T47D (cell line): Measurements from ENCODE around the gene FKBP15.

ENCODE experiments used
- DNase-seq, 2 experiments: peaks; one replicate each; pipeline versions ENCODE4 v3.0.0 to v3.0.0-alpha.2; 2011 to 2012; ENCODE audit warnings: low read depth in 1 of 2, low spot score in 1 of 2
- JUND ChIP-seq: IDR thresholded peaks from 2 replicates; pipeline ENCODE4 v1.6.1; 2012; ENCODE audit warnings: low read depth
- in situ Hi-C: cut with HindIII; loops from 2 replicates; pipeline ENCODE4 v1.10.0; 2016; ENCODE audit warnings: low sequenced_read_pairs, low pct_unique_long_range_greater_than_20kb

FKBP15 gene

GRCh38 chr9:113186137-113186755 lies 34.8 kb downstream of the FKBP15 start:
- TF ChIP-seq JUND, result no peak
- no peak for DNase-seq
- in situ Hi-C loops, result no loop called here

- no peak for DNase-seq
- no peak for TF ChIP-seq JUND
- in situ Hi-C loops, result no loop called here
Observed at GRCh38 chr9:113185271-113185670, 35.8 kb downstream of the FKBP15 start.

GRCh38 chr9:113184539-113184938 lies 36.5 kb downstream of the FKBP15 start:
- in situ Hi-C loops, result no loop called here
- TF ChIP-seq JUND, result no peak
- no peak for DNase-seq

- no peak for DNase-seq
- in situ Hi-C loops, result no loop called here
- TF ChIP-seq JUND, result no peak
Observed at GRCh38 chr9:113183956-113184488, 37.1 kb downstream of the FKBP15 start.

GRCh38 chr9:113181165-113181564 lies 39.9 kb downstream of the FKBP15 start:
- in situ Hi-C loops, result no loop called here
- no peak for TF ChIP-seq JUND
- no peak for DNase-seq

GRCh38 chr9:113179839-113180238 lies 41.2 kb downstream of the FKBP15 start:
- in situ Hi-C loops, result no loop called here
- no peak for TF ChIP-seq JUND

GRCh38 chr9:113178087-113178486 lies 43.0 kb downstream of the FKBP15 start:
- in situ Hi-C loops, result no loop called here
- DNase-seq, result no peak
- no peak for TF ChIP-seq JUND

More at GRCh38 chr9:113179839-113180238, 41.2 kb downstream of the FKBP15 start:
- DNase-seq, result no peak

- in situ Hi-C loops, result no loop called here
Observed at GRCh38 chr9:113177251-113177650, 43.8 kb downstream of the FKBP15 start.

GRCh38 chr9:113176803-113177202 lies 44.3 kb downstream of the FKBP15 start:
- TF ChIP-seq JUND, result no peak
- DNase-seq, result no peak
- in situ Hi-C loops, result no loop called here

More at GRCh38 chr9:113177251-113177650, 43.8 kb downstream of the FKBP15 start:
- DNase-seq, result no peak
- no peak for TF ChIP-seq JUND

GRCh38 chr9:113173341-113173740 lies 47.7 kb downstream of the FKBP15 start:
- no peak for TF ChIP-seq JUND
- DNase-seq, result no peak
- in situ Hi-C loops, result no loop called here

GRCh38 chr9:113168809-113169208 lies 52.3 kb downstream of the FKBP15 start:
- in situ Hi-C loops, result no loop called here
- TF ChIP-seq JUND, result no peak
- no peak for DNase-seq

GRCh38 chr9:113166039-113166438 lies 55.0 kb downstream of the FKBP15 start:
- in situ Hi-C loops, result no loop called here
- no peak for DNase-seq
- TF ChIP-seq JUND, result no peak

GRCh38 chr9:113164536-113165300 lies 56.4 kb downstream of the FKBP15 start:
- in situ Hi-C loops, result no loop called here
- DNase-seq, result no peak
- TF ChIP-seq JUND, result no peak
